DND-41 (cell line): ENCODE data around the gene EID2.

Experiments
- ATAC-seq: fragments of 200-7000 bp; cut with Tn5 transposase; 3 replicates; pipeline ENCODE4 v1.9.1; 2021; ENCODE audit warnings: low read depth; ENCODE audit not compliant: insufficient read depth
- DNase-seq: peaks from one replicate; pipeline ENCODE4 v3.0.0-alpha.2; 2020
- H2AFZ ChIP-seq: 2 replicates; pipeline ENCODE4 v1.6.0; 2012; ENCODE audit warnings: low read depth, low read length
- H3K27ac ChIP-seq: 2 replicates; pipeline ENCODE4 v1.5.1; 2012; ENCODE audit warnings: low read length, inconsistent platforms
- H3K27me3 ChIP-seq: fragments of 200-600 bp; sonication (generic); 2 replicates; pipeline ENCODE4 v1.6.0; 2012; ENCODE audit warnings: low read length, mild to moderate bottlenecking, inconsistent platforms; ENCODE audit not compliant: insufficient read depth, poor library complexity
- H3K36me3 ChIP-seq: 2 replicates; pipeline ENCODE4 v1.5.1; 2012; ENCODE audit warnings: low read length, inconsistent platforms; ENCODE audit not compliant: insufficient read depth
- H3K4me1 ChIP-seq: 2 replicates; pipeline ENCODE4 v1.5.1; 2012; ENCODE audit warnings: mild to moderate bottlenecking, low read length; ENCODE audit not compliant: insufficient read depth
- H3K4me2 ChIP-seq: 2 replicates; pipeline ENCODE4 v1.6.0; 2012; ENCODE audit warnings: mild to moderate bottlenecking, moderate library complexity, low read length, inconsistent platforms; ENCODE audit not compliant: insufficient read depth
- H3K4me3 ChIP-seq, 2 experiments: fragments of 200-600 bp in 1 of 2; shearing (Covaris generic) in 1 of 2; 2 replicates each; pipeline ENCODE4 v1.5.1; 2012 to 2016; ENCODE audit warnings: inconsistent platforms in 2 of 2, low read length in 2 of 2, mild to moderate bottlenecking in 2 of 2, low read depth in 1 of 2, moderate library complexity in 1 of 2
- H3K79me2 ChIP-seq: 2 replicates; pipeline ENCODE4 v1.6.0; 2012; ENCODE audit warnings: low read length, inconsistent platforms; ENCODE audit not compliant: insufficient read depth
- H3K9ac ChIP-seq: 2 replicates; pipeline ENCODE4 v1.6.0; 2012; ENCODE audit warnings: low read depth, mild to moderate bottlenecking, inconsistent platforms, low read length, moderate library complexity
- H3K9me3 ChIP-seq: 2 replicates; pipeline ENCODE4 v1.5.1; 2012; ENCODE audit warnings: low read length, moderate library complexity, mild to moderate bottlenecking, inconsistent platforms; ENCODE audit not compliant: insufficient read depth, severe bottlenecking
- H4K20me1 ChIP-seq: 2 replicates; pipeline ENCODE4 v1.6.0; 2012; ENCODE audit warnings: low read length; ENCODE audit not compliant: insufficient read depth
- CTCF ChIP-seq: IDR thresholded peaks from 2 replicates; pipeline ENCODE4 v1.5.1; 2012; ENCODE audit warnings: borderline replicate concordance, low read length, moderate library complexity, mild to moderate bottlenecking; ENCODE audit not compliant: poor library complexity, severe bottlenecking; ENCODE audit errors: extremely low read depth
- EZH2 ChIP-seq: IDR thresholded peaks from 3 replicates; pipeline ENCODE4 v1.6.1; 2012; ENCODE audit warnings: borderline replicate concordance, low read depth, mild to moderate bottlenecking, moderate library complexity, low read length, inconsistent platforms; ENCODE audit not compliant: severe bottlenecking

EID2 gene

GRCh38 chr19:39525205-39525604, 14.8 kb downstream of the EID2 start:
- no peak overlapping the region for H3K27ac ChIP-seq
- no peak for TF ChIP-seq CTCF
- no peak for TF ChIP-seq EZH2
- no peaks in the 10 kb centered on the region for H3K9me3 ChIP-seq
- H2AFZ ChIP-seq: no peak overlapping the region
- H3K4me2 ChIP-seq: no peak overlapping the region
- ATAC-seq (no peak), DNase-seq (no peak)
- H3K27me3 ChIP-seq: no peaks in the 10 kb centered on the region
- no peaks in the 10 kb centered on the region for H3K36me3 ChIP-seq
- peaks cover 7% of the 10 kb centered on the region for H3K79me2 ChIP-seq
- H3K4me1 ChIP-seq: 0 out of 2 replicates have a peak, but pooled peaks cover 3% of the 10 kb centered on the region
- H4K20me1 ChIP-seq: no peaks in the 10 kb centered on the region
- no peak overlapping the region for H3K9ac ChIP-seq
- H3K4me3 ChIP-seq: no peak overlapping the region

GRCh38 chr19:39524495-39524894, 15.5 kb downstream of the EID2 start:
- ATAC-seq: no peak
- Histone ChIP-seq H3K4me2 (no peak overlapping the region), H4K20me1 (no peaks in the 10 kb centered on the region), H3K9me3 (no peaks in the 10 kb centered on the region), H2AFZ (no peak overlapping the region), H3K79me2 (peaks cover 1% of the 10 kb centered on the region; the same call in 1 of the 2 replicates), H3K4me3 (no peak overlapping the region), H3K27ac (no peak overlapping the region), H3K4me1 (0 out of 2 replicates have a peak, but pooled peaks cover 2% of the 10 kb centered on the region), H3K36me3 (no peaks in the 10 kb centered on the region), H3K27me3 (no peaks in the 10 kb centered on the region), H3K9ac (no peak overlapping the region)
- DNase-seq: no peak
- TF ChIP-seq EZH2 (no peak), CTCF (no peak)

- Histone ChIP-seq H3K27me3 (no peaks in the 10 kb centered on the region), H3K9me3 (no peaks in the 10 kb centered on the region), H3K36me3 (no peaks in the 10 kb centered on the region), H2AFZ (no peak overlapping the region), H3K4me3 (no peak overlapping the region), H4K20me1 (no peaks in the 10 kb centered on the region), H3K9ac (no peak overlapping the region), H3K4me2 (no peak overlapping the region), H3K4me1 (no peaks in the 10 kb centered on the region), H3K27ac (no peak overlapping the region), H3K79me2 (no peaks in the 10 kb centered on the region)
- DNase-seq (no peak), ATAC-seq (no peak)
- TF ChIP-seq EZH2 (no peak), CTCF (no peak)
Observed at GRCh38 chr19:39520541-39521484, 19.1 kb downstream of the EID2 start.
